T-helper 1 cell treated with Interleukin-12 subunit alpha and Interleukin-12 subunit beta and Interleukin-4 antibody, amounts not matched to agents 30 μg/mL and 1 μg/mL, for 36 hours (primary cell): Measurements from ENCODE around the gene OR5H2.

Experiments
- H3K27ac Mint-ChIP-seq: one replicate; pipeline ENCODE4 v1.8.0; 2021; ENCODE audit warnings: mild to moderate bottlenecking, mixed read lengths
- H3K27me3 Mint-ChIP-seq: one replicate; pipeline ENCODE4 v1.8.0; 2021; ENCODE audit warnings: low read depth, mixed read lengths
- H3K36me3 Mint-ChIP-seq: one replicate; pipeline ENCODE4 v1.8.0; 2021; ENCODE audit warnings: low read depth, mixed read lengths
- H3K4me1 Mint-ChIP-seq: one replicate; pipeline ENCODE4 v1.8.0; 2021; ENCODE audit warnings: low read depth, mixed read lengths
- H3K4me3 Mint-ChIP-seq: one replicate; pipeline ENCODE4 v1.8.0; 2021; ENCODE audit warnings: mild to moderate bottlenecking, moderate library complexity, mixed read lengths
- H3K9me3 Mint-ChIP-seq: one replicate; pipeline ENCODE4 v1.8.0; 2021; ENCODE audit warnings: mixed read lengths

OR5H2 gene

GRCh38 chr3:98322686-98323085 lies 40.4 kb downstream of the OR5H2 start:
- peaks cover 19% of the 10 kb centered on the region for H3K27me3 Mint-ChIP-seq
- no peaks in the 10 kb centered on the region for H3K9me3 Mint-ChIP-seq
- no peak overlapping the region for H3K27ac Mint-ChIP-seq
- H3K4me3 Mint-ChIP-seq: no peak overlapping the region
- H3K4me1 Mint-ChIP-seq: peaks cover 9% of the 10 kb centered on the region
- H3K36me3 Mint-ChIP-seq: no peaks in the 10 kb centered on the region

GRCh38 chr3:98323425-98323824 lies 41.1 kb downstream of the OR5H2 start:
- Mint-ChIP-seq H3K27ac (no peak overlapping the region), H3K4me3 (no peak overlapping the region), H3K27me3 (peaks cover 19% of the 10 kb centered on the region), H3K36me3 (no peaks in the 10 kb centered on the region), H3K4me1 (peaks cover 12% of the 10 kb centered on the region), H3K9me3 (no peaks in the 10 kb centered on the region)

- Mint-ChIP-seq H3K4me1 (peaks cover 15% of the 10 kb centered on the region), H3K36me3 (no peaks in the 10 kb centered on the region), H3K9me3 (no peaks in the 10 kb centered on the region), H3K27me3 (peaks cover 24% of the 10 kb centered on the region), H3K27ac (no peak overlapping the region), H3K4me3 (no peak overlapping the region)
Measured at GRCh38 chr3:98325055-98325454, 42.8 kb downstream of the OR5H2 start.

GRCh38 chr3:98326105-98326893 lies 44.0 kb downstream of the OR5H2 start:
- Mint-ChIP-seq H3K4me1 (peaks cover 15% of the 10 kb centered on the region), H3K36me3 (no peaks in the 10 kb centered on the region), H3K4me3 (no peak overlapping the region), H3K27me3 (peaks cover 35% of the 10 kb centered on the region), H3K9me3 (no peaks in the 10 kb centered on the region), H3K27ac (no peak overlapping the region)

GRCh38 chr3:98326945-98327344 lies 44.6 kb downstream of the OR5H2 start:
- Mint-ChIP-seq H3K27me3 (peaks cover 41% of the 10 kb centered on the region), H3K4me3 (no peak overlapping the region), H3K9me3 (no peaks in the 10 kb centered on the region), H3K27ac (no peak overlapping the region), H3K4me1 (peaks cover 15% of the 10 kb centered on the region), H3K36me3 (no peaks in the 10 kb centered on the region)

- H3K27ac Mint-ChIP-seq: no peak overlapping the region
- no peaks in the 10 kb centered on the region for H3K9me3 Mint-ChIP-seq
- H3K4me3 Mint-ChIP-seq: no peak overlapping the region
- no peaks in the 10 kb centered on the region for H3K36me3 Mint-ChIP-seq
- peaks cover 15% of the 10 kb centered on the region for H3K4me1 Mint-ChIP-seq
- peaks cover 53% of the 10 kb centered on the region for H3K27me3 Mint-ChIP-seq
Measured at GRCh38 chr3:98328933-98329332, 46.6 kb downstream of the OR5H2 start.

GRCh38 chr3:98329392-98330124 lies 47.3 kb downstream of the OR5H2 start:
- Mint-ChIP-seq H3K4me3 (no peak overlapping the region), H3K9me3 (no peaks in the 10 kb centered on the region), H3K27me3 (peaks cover 60% of the 10 kb centered on the region), H3K27ac (no peak overlapping the region), H3K4me1 (peaks cover 15% of the 10 kb centered on the region), H3K36me3 (no peaks in the 10 kb centered on the region)

- Mint-ChIP-seq H3K27me3 (peaks cover 56% of the 10 kb centered on the region), H3K9me3 (no peaks in the 10 kb centered on the region), H3K36me3 (no peaks in the 10 kb centered on the region), H3K4me1 (peaks cover 15% of the 10 kb centered on the region), H3K27ac (no peak overlapping the region), H3K4me3 (no peak overlapping the region)
Measured at GRCh38 chr3:98331329-98331728, 49.0 kb downstream of the OR5H2 start.
